HEK293 (cell line): ENCODE measurements around the gene CNDP2.

Experiments used
- CTCF ChIA-PET: fragments of 350-600 bp; formaldehyde crosslinking; extraction: SDS; loops from one replicate; lab custom pipeline; 2021; ENCODE audit warnings: antibody characterized with exemption; lab: Yijun Ruan, JAX
- POLR2A ChIA-PET: fragments of 300-600 bp; formaldehyde crosslinking; extraction: SDS; loops from one replicate; lab custom pipeline; 2020; ENCODE audit warnings: antibody characterized with exemption, inconsistent platforms; lab: Yijun Ruan, JAX
- H3K27ac ChIP-seq: fragments of 200-500 bp; sonication (Bioruptor generic); 2 replicates; pipeline ENCODE4 v1.5.1; 2014; ENCODE audit warnings: low read depth, low read length, control low read depth, inconsistent platforms; ENCODE audit errors: extremely low read depth
- H3K36me3 ChIP-seq, 2 experiments: fragments of 200-500 bp in 1 of 2; sonication (Bioruptor generic) in 1 of 2; 1 replicate in 1 of 2; 2 replicates in 1 of 2; pipeline ENCODE4 v1.5.1; 2014 to 2017; ENCODE audit warnings: inconsistent platforms in 2 of 2, low read length in 2 of 2; ENCODE audit not compliant: control insufficient read depth in 2 of 2, insufficient read depth in 1 of 2
- H3K4me1 ChIP-seq: fragments of 200-500 bp; sonication (Bioruptor generic); 2 replicates; pipeline ENCODE4 v1.5.1; 2014; ENCODE audit warnings: mild to moderate bottlenecking, low read length, inconsistent platforms; ENCODE audit not compliant: control insufficient read depth, insufficient read depth
- H3K4me3 ChIP-seq: 2 replicates; pipeline ENCODE4 v1.5.1; 2011; ENCODE audit warnings: low read depth, mild to moderate bottlenecking, control low read depth, low read length, moderate library complexity
- H3K9me3 ChIP-seq: fragments of 200-500 bp; sonication (Bioruptor generic); 2 replicates; pipeline ENCODE4 v1.5.1; 2014; ENCODE audit warnings: low read depth, low read length, inconsistent platforms; ENCODE audit not compliant: control insufficient read depth, insufficient read depth
- BCL11B ChIP-seq: fragments of 450-650 bp; formaldehyde crosslinking; IDR thresholded peaks from 2 replicates; pipeline ENCODE4 v1.5.1; 2016; ENCODE audit warnings: low read depth, missing biosample characterization, missing genetic modification characterization
- HOXC10 ChIP-seq: sonication (generic); formaldehyde crosslinking; IDR thresholded peaks from 2 replicates; pipeline ENCODE4 v1.8.1; 2023; ENCODE audit warnings: mild to moderate bottlenecking, missing genetic modification reagents
- MZF1 ChIP-seq: fragments of 450-650 bp; formaldehyde crosslinking; IDR thresholded peaks from 2 replicates; pipeline ENCODE4 v1.5.1; 2017; ENCODE audit warnings: missing biosample characterization, missing genetic modification characterization, borderline replicate concordance
- YY2 ChIP-seq: fragments of 450-650 bp; formaldehyde crosslinking; IDR thresholded peaks from 2 replicates; pipeline ENCODE4 v1.5.1; 2016; ENCODE audit warnings: missing biosample characterization, missing genetic modification characterization
- ZBTB20 ChIP-seq: fragments of 450-650 bp; formaldehyde crosslinking; IDR thresholded peaks from 2 replicates; pipeline ENCODE4 v1.5.1; 2016; ENCODE audit warnings: missing biosample characterization, missing genetic modification characterization
- ZEB2 ChIP-seq: fragments of 450-650 bp; formaldehyde crosslinking; IDR thresholded peaks from 2 replicates; pipeline ENCODE4 v1.5.1; 2016; ENCODE audit warnings: missing biosample characterization, missing genetic modification characterization
- ZFHX2 ChIP-seq: fragments of 450-650 bp; formaldehyde crosslinking; conservative IDR thresholded peaks from 2 replicates; pipeline ENCODE4 v1.5.1; 2016; ENCODE audit warnings: missing biosample characterization, missing genetic modification characterization
- ZIC2 ChIP-seq: fragments of 450-650 bp; formaldehyde crosslinking; IDR thresholded peaks from 2 replicates; pipeline ENCODE4 v1.5.1; 2016; ENCODE audit warnings: missing biosample characterization, missing genetic modification characterization
- ZNF114 ChIP-seq: fragments of 450-650 bp; formaldehyde crosslinking; IDR thresholded peaks from 2 replicates; pipeline ENCODE4 v1.5.0; 2017; ENCODE audit warnings: missing biosample characterization, missing genetic modification characterization
- ZNF121 ChIP-seq: fragments of 450-650 bp; formaldehyde crosslinking; IDR thresholded peaks from 2 replicates; pipeline ENCODE4 v1.5.1; 2016; ENCODE audit warnings: missing biosample characterization, missing genetic modification characterization
- ZNF16 ChIP-seq: fragments of 450-650 bp; formaldehyde crosslinking; IDR thresholded peaks from 2 replicates; pipeline ENCODE4 v1.5.1; 2016; ENCODE audit warnings: low read depth, missing biosample characterization, missing genetic modification characterization
- ZNF223 ChIP-seq: fragments of 450-650 bp; formaldehyde crosslinking; IDR thresholded peaks from 2 replicates; pipeline ENCODE4 v1.5.1; 2016; ENCODE audit warnings: missing biosample characterization, missing genetic modification characterization
- ZNF280D ChIP-seq: fragments of 450-650 bp; formaldehyde crosslinking; IDR thresholded peaks from 2 replicates; pipeline ENCODE4 v1.5.1; 2016; ENCODE audit warnings: missing biosample characterization, missing genetic modification characterization
- ZNF341 ChIP-seq: fragments of 450-650 bp; formaldehyde crosslinking; IDR thresholded peaks from 2 replicates; pipeline ENCODE4; 2016; ENCODE audit warnings: low read depth, missing biosample characterization, missing genetic modification characterization
- ZNF350 ChIP-seq: fragments of 450-650 bp; formaldehyde crosslinking; IDR thresholded peaks from 2 replicates; pipeline ENCODE4 v1.5.0; 2017; ENCODE audit warnings: missing biosample characterization, mild to moderate bottlenecking, missing genetic modification characterization
- ZNF433 ChIP-seq: fragments of 450-650 bp; formaldehyde crosslinking; IDR thresholded peaks from 2 replicates; pipeline ENCODE4 v1.5.1; 2016; ENCODE audit warnings: missing biosample characterization, missing genetic modification characterization, low read depth
- ZNF560 ChIP-seq: fragments of 450-650 bp; formaldehyde crosslinking; IDR thresholded peaks from 2 replicates; pipeline ENCODE4 v1.5.1; 2017; ENCODE audit warnings: missing biosample characterization, missing genetic modification characterization, borderline replicate concordance
- ZNF585B ChIP-seq: fragments of 450-650 bp; formaldehyde crosslinking; IDR thresholded peaks from 2 replicates; pipeline ENCODE4 v1.5.1; 2016; ENCODE audit warnings: missing biosample characterization, missing genetic modification characterization
- ZNF626 ChIP-seq: fragments of 450-650 bp; sonication (Bioruptor Pico); formaldehyde crosslinking; IDR thresholded peaks from 2 replicates; pipeline ENCODE4 v1.5.1; 2018; ENCODE audit warnings: missing biosample characterization, missing genetic modification characterization, inconsistent platforms
- ZNF776 ChIP-seq: fragments of 450-650 bp; formaldehyde crosslinking; IDR thresholded peaks from 2 replicates; pipeline ENCODE4 v1.5.0; 2017; ENCODE audit warnings: missing biosample characterization, missing genetic modification characterization, borderline replicate concordance
- ZNF837 ChIP-seq: fragments of 450-650 bp; formaldehyde crosslinking; IDR thresholded peaks from 2 replicates; pipeline ENCODE4 v1.5.1; 2016; ENCODE audit warnings: missing biosample characterization, missing genetic modification characterization
- TF ChIP-seq, protein P1 (sequence below): fragments of 450-650 bp; formaldehyde crosslinking; IDR thresholded peaks from 2 replicates; pipeline ENCODE4; 2016; ENCODE audit warnings: missing biosample characterization, missing genetic modification characterization
- TF ChIP-seq, protein P2 (sequence below): sonication (generic); formaldehyde crosslinking; IDR thresholded peaks from 2 replicates; pipeline ENCODE4 v1.8.1; 2022; ENCODE audit warnings: mild to moderate bottlenecking, moderate library complexity, missing genetic modification reagents
- TF ChIP-seq, protein P3 (sequence below): fragments of 450-650 bp; formaldehyde crosslinking; IDR thresholded peaks from 2 replicates; pipeline ENCODE4 v1.5.1; 2016; ENCODE audit warnings: missing biosample characterization, missing genetic modification characterization

Gene CNDP2

GRCh38 chr18:74496508-74497323, 553 bp downstream of the CNDP2 start (continued):
- TF ChIP-seq ZNF350 (tag by site-specific recombination): no peak
- TF ChIP-seq ZNF341 (tag by site-specific recombination): peak; percentile 90
- no peak for TF ChIP-seq ZNF16 (tag by site-specific recombination)
- TF ChIP-seq ZNF121 (tag by site-specific recombination): 0 out of 2 replicates have a peak, but pooled peaks have one; percentile 24
- peak; percentile 72 for TF ChIP-seq ZBTB20
- TF ChIP-seq, protein P1, sequence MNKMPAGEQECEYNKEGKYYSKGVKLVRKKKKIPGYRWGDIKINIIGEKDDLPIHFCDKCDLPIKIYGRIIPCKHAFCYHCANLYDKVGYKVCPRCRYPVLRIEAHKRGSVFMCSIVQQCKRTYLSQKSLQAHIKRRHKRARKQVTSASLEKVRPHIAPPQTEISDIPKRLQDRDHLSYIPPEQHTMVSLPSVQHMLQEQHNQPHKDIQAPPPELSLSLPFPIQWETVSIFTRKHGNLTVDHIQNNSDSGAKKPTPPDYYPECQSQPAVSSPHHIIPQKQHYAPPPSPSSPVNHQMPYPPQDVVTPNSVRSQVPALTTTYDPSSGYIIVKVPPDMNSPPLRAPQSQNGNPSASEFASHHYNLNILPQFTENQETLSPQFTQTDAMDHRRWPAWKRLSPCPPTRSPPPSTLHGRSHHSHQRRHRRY: no peak
- TF ChIP-seq, protein P2, sequence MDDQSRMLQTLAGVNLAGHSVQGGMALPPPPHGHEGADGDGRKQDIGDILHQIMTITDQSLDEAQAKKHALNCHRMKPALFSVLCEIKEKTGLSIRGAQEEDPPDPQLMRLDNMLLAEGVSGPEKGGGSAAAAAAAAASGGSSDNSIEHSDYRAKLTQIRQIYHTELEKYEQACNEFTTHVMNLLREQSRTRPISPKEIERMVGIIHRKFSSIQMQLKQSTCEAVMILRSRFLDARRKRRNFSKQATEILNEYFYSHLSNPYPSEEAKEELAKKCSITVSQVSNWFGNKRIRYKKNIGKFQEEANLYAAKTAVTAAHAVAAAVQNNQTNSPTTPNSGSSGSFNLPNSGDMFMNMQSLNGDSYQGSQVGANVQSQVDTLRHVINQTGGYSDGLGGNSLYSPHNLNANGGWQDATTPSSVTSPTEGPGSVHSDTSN (CRISPR knock-in tag): peak; percentile 54; the same call in 1 of the 2 replicates
- TF ChIP-seq BCL11B (tag by site-specific recombination): 0 out of 2 replicates have a peak, but pooled peaks have one; percentile 2

- peak overlapping the region; percentile 84; the same call in 1 of the 2 replicates for H3K4me3 ChIP-seq
- ChIA-PET CTCF (interaction anchor here (0.7 to 1.1 kb wide), 2 partner anchors 55 to 1903 kb away, joined by 3 to 4 read pairs; no protein-coding TSS in a partner anchor), POLR2A (no interaction called here)
- no peak overlapping the region for H3K27ac ChIP-seq
- no peaks in the 10 kb centered on the region for H3K9me3 ChIP-seq
- peaks cover 12 to 13% of the 10 kb centered on the region in 2 experiments for H3K36me3 ChIP-seq
- 0 out of 2 replicates have a peak, but pooled peaks cover 3% of the 10 kb centered on the region for H3K4me1 ChIP-seq
- TF ChIP-seq ZNF433 (tag by site-specific recombination) (no peak), ZNF776 (tag by site-specific recombination) (no peak), ZFHX2 (tag by site-specific recombination) (no peak), BCL11B (tag by site-specific recombination) (no peak), ZEB2 (tag by site-specific recombination) (no peak), MZF1 (tag by site-specific recombination) (no peak), ZNF837 (tag by site-specific recombination) (no peak), ZNF114 (tag by site-specific recombination) (no peak), ZNF560 (no peak), HOXC10 (CRISPR knock-in tag) (no peak), ZIC2 (tag by site-specific recombination) (no peak), ZNF223 (tag by site-specific recombination) (no peak), YY2 (tag by site-specific recombination) (no peak), ZNF280D (tag by site-specific recombination) (no peak), ZNF585B (no peak), ZNF626 (tag by site-specific recombination) (no peak)
- TF ChIP-seq, protein P3, sequence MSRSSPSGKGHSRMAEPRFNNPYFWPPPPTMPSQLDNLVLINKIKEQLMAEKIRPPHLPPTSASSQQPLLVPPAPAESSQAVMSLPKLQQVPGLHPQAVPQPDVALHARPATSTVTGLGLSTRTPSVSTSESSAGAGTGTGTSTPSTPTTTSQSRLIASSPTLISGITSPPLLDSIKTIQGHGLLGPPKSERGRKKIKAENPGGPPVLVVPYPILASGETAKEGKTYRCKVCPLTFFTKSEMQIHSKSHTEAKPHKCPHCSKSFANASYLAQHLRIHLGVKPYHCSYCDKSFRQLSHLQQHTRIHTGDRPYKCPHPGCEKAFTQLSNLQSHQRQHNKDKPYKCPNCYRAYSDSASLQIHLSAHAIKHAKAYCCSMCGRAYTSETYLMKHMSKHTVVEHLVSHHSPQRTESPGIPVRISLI (tag by site-specific recombination): no peak
These were observed 1.1 kb downstream of the CNDP2 start for GRCh38 chr18:74497324-74497676.
